Measurements from ENCODE around the gene GOLGA6L2.

- TF ChIP-seq RARB (CRISPR knock-in tag; IDR thresholded peaks at IDR 0.05), result no peak
- TF ChIP-seq SNAI2 (CRISPR knock-in tag; IDR thresholded peaks at IDR 0.05), result no peak
- TF ChIP-seq ZNF565 (CRISPR knock-in tag; conservative IDR thresholded peaks at IDR 0.05; ENCODE audit: low read depth), result no peak
- no peak for TF ChIP-seq ZNF70 (CRISPR knock-in tag; IDR thresholded peaks at IDR 0.05)
- TF ChIP-seq ZFP30 (CRISPR knock-in tag; IDR thresholded peaks at IDR 0.05), result no peak
- no peak for TF ChIP-seq ZC3H10 (CRISPR knock-in tag; IDR thresholded peaks at IDR 0.05)
These were observed 37.8 kb upstream of the GOLGA6L2 start for GRCh38 chr15:23484870-23485269.

Measured in SK-N-SH treated with all-trans-retinoic acid at 6 μM for 48 hours (cell line).